Hepatocyte (in vitro differentiated cells): ENCODE results near the gene TRAPPC5. TPM values are rescaled to one million over a fixed set of nuclear protein-coding genes. Genes with fewer than 3 reads are reported as not detected.

Experiments used
- DNase-seq: peaks from one replicate; pipeline ENCODE4 v3.0.0-alpha.2; 2016; ENCODE audit warnings: low spot score
- H2AFZ ChIP-seq: fragments of 200-600 bp; sonication (generic); 2 replicates; pipeline ENCODE4 v1.6.0; 2016; ENCODE audit warnings: antibody characterized with exemption, mild to moderate bottlenecking
- H3K27ac ChIP-seq: fragments of 200-600 bp; sonication (generic); 2 replicates; pipeline ENCODE4 v1.5.1; 2016; ENCODE audit warnings: mild to moderate bottlenecking
- H3K27me3 ChIP-seq: fragments of 200-600 bp; sonication (generic); 2 replicates; pipeline ENCODE4 v1.6.1; 2016
- H3K36me3 ChIP-seq: fragments of 200-600 bp; sonication (generic); replicated peaks from 2 replicates; pipeline ENCODE4 v1.5.1; 2016; ENCODE audit warnings: low read depth; ENCODE audit not compliant: insufficient read depth
- H3K4me1 ChIP-seq: fragments of 200-600 bp; sonication (generic); 2 replicates; pipeline ENCODE4 v1.5.1; 2016; ENCODE audit warnings: mild to moderate bottlenecking, moderate library complexity; ENCODE audit not compliant: insufficient read depth
- H3K4me2 ChIP-seq: fragments of 200-600 bp; sonication (generic); 2 replicates; pipeline ENCODE4 v1.6.0; 2016
- H3K4me3 ChIP-seq: fragments of 200-600 bp; sonication (generic); 2 replicates; pipeline ENCODE4 v1.5.1; 2016; ENCODE audit warnings: mild to moderate bottlenecking
- H3K79me2 ChIP-seq: fragments of 200-600 bp; sonication (generic); 2 replicates; pipeline ENCODE4 v1.6.0; 2017; ENCODE audit warnings: mild to moderate bottlenecking
- H3K9me2 ChIP-seq: fragments of 200-600 bp; sonication (generic); replicated peaks from 2 replicates; pipeline ENCODE4 v1.6.0; 2017; ENCODE audit warnings: mild to moderate bottlenecking; ENCODE audit not compliant: insufficient read depth
- H3K9me3 ChIP-seq: fragments of 200-600 bp; sonication (generic); 2 replicates; pipeline ENCODE4 v1.5.1; 2016; ENCODE audit warnings: low read depth, mild to moderate bottlenecking
- H4K20me1 ChIP-seq: fragments of 200-600 bp; sonication (generic); 2 replicates; pipeline ENCODE4 v1.6.0; 2016; ENCODE audit warnings: mild to moderate bottlenecking; ENCODE audit not compliant: insufficient read depth, poor library complexity, severe bottlenecking
- EZH2 ChIP-seq: fragments of 200-600 bp; sonication (generic); IDR thresholded peaks from 2 replicates; pipeline ENCODE4 v1.6.1; 2016; ENCODE audit warnings: antibody characterized with exemption, mild to moderate bottlenecking, borderline replicate concordance
- EZH2phosphoT487 ChIP-seq: fragments of 200-600 bp; sonication (generic); IDR thresholded peaks from one replicate; pipeline ENCODE4 v1.6.1; 2018; ENCODE audit warnings: antibody characterized with exemption, mild to moderate bottlenecking, low read depth, moderate library complexity; ENCODE audit not compliant: unreplicated experiment, severe bottlenecking
- WGBS: methylation state at CpG from one replicate; pipeline ENCODE4 v1.1.6; 2016; ENCODE audit warnings: low lambda C conversion rate; ENCODE audit errors: missing lambda C conversion rate; 5-methylcytosine and 5-hydroxymethylcytosine counted together
- polyA plus RNA-seq: library from polyadenylated mRNA; unstranded; fragments of >200 nt; fragmentation: Nextera tagmentation; extraction: Ambion mirVana; gene quantifications from 2 replicates; pipeline ENCODE4 v1.2.1, GENCODE V29; 2016
- total RNA-seq: library from RNA; depleted of rRNA; stranded (reverse); fragments of >200 nt; gene quantifications from 2 replicates; pipeline ENCODE4 v1.2.3, GENCODE V29; 2014
- TF ChIP-seq, protein P1 (sequence below): fragments of 200-600 bp; sonication (generic); IDR thresholded peaks from 2 replicates; pipeline ENCODE4 v1.5.1; 2016; ENCODE audit warnings: antibody characterized with exemption, mild to moderate bottlenecking; ENCODE audit not compliant: poor library complexity

TRAPPC5 gene
- total and polyA plus RNA-seq, 2 experiments from 2014 or later, result 80.4 to 175 TPM

DNA sequence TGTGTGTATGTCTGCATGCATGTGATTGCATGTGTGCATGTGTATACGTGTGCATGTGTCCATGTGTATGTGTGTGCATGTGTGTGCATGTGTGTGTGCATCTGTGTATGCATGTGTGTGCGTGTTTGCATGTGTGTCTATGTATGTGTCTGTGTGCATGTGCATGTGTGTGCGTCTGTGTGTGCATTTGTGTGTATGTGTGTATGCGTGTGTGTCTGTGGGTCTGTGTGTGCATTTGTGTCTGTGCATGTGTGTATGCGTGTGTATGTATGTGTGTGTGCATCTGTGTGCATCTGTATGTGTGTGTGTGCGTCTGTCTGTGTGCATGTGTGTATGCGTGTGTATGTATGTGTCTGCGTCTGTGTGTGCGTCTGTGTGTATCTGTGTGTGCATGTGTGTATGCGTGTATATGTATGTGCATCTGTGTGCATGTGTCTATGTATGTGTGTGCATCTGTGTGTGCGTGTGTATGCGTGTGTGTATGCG, 40.7 kb upstream of the TRAPPC5 start:
- DNase-seq, result no peak
- no peaks in the 10 kb centered on the region for H3K9me3 ChIP-seq
- H3K27me3 ChIP-seq, result no peaks in the 10 kb centered on the region
- H3K4me1 ChIP-seq, result peaks cover 4% of the 10 kb centered on the region
- TF ChIP-seq EZH2 (no peak), EZH2phosphoT487 (no peak)
- TF ChIP-seq, protein P1, sequence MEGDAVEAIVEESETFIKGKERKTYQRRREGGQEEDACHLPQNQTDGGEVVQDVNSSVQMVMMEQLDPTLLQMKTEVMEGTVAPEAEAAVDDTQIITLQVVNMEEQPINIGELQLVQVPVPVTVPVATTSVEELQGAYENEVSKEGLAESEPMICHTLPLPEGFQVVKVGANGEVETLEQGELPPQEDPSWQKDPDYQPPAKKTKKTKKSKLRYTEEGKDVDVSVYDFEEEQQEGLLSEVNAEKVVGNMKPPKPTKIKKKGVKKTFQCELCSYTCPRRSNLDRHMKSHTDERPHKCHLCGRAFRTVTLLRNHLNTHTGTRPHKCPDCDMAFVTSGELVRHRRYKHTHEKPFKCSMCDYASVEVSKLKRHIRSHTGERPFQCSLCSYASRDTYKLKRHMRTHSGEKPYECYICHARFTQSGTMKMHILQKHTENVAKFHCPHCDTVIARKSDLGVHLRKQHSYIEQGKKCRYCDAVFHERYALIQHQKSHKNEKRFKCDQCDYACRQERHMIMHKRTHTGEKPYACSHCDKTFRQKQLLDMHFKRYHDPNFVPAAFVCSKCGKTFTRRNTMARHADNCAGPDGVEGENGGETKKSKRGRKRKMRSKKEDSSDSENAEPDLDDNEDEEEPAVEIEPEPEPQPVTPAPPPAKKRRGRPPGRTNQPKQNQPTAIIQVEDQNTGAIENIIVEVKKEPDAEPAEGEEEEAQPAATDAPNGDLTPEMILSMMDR, result no peak
- H3K36me3 ChIP-seq, result no peaks in the 10 kb centered on the region
- H4K20me1 ChIP-seq, result no peaks in the 10 kb centered on the region
- no peak overlapping the region for H3K4me3 ChIP-seq
- 97% methylated on average over 13 of the region's 13 CpGs for WGBS
- H2AFZ ChIP-seq, result no peak overlapping the region
- H3K9me2 ChIP-seq, result no peaks in the 10 kb centered on the region
- H3K4me2 ChIP-seq, result no peak overlapping the region
- no peak overlapping the region for H3K27ac ChIP-seq
- H3K79me2 ChIP-seq, result peaks cover 15% of the 10 kb centered on the region

DNA sequence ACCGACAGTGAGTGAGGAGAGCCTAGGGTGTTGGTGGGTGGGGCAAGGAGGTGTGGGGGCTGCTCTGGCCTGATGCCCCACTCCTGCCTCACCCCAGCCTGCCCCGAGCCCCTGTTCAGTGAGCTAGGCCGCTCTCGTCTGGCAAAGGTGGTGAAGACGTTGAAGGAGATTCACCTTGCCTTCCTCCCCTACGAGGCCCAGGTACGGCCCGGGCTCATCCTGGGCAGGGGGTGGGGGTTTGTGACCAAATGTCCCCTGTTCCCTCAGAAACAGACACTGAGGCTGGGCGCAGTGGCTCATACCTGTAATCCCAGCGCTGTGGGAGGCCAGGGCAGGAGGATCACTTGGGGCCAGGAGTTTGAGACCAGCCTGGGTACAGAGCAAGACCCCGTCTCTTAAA, 39.8 kb upstream of the TRAPPC5 start:
- no peak for TF ChIP-seq EZH2
- TF ChIP-seq, protein P1, result no peak
- no peak for TF ChIP-seq EZH2phosphoT487
- Histone ChIP-seq H3K9me2 (no peaks in the 10 kb centered on the region), H3K9me3 (no peaks in the 10 kb centered on the region), H3K79me2 (peaks cover 15% of the 10 kb centered on the region), H3K4me2 (no peak overlapping the region), H3K27me3 (no peaks in the 10 kb centered on the region), H3K27ac (no peak overlapping the region), H3K4me1 (peaks cover 4% of the 10 kb centered on the region), H3K36me3 (no peaks in the 10 kb centered on the region), H2AFZ (no peak overlapping the region), H3K4me3 (no peak overlapping the region), H4K20me1 (no peaks in the 10 kb centered on the region)
- no peak for DNase-seq
- WGBS, result 94% methylated on average over 11 of the region's 11 CpGs

DNA sequence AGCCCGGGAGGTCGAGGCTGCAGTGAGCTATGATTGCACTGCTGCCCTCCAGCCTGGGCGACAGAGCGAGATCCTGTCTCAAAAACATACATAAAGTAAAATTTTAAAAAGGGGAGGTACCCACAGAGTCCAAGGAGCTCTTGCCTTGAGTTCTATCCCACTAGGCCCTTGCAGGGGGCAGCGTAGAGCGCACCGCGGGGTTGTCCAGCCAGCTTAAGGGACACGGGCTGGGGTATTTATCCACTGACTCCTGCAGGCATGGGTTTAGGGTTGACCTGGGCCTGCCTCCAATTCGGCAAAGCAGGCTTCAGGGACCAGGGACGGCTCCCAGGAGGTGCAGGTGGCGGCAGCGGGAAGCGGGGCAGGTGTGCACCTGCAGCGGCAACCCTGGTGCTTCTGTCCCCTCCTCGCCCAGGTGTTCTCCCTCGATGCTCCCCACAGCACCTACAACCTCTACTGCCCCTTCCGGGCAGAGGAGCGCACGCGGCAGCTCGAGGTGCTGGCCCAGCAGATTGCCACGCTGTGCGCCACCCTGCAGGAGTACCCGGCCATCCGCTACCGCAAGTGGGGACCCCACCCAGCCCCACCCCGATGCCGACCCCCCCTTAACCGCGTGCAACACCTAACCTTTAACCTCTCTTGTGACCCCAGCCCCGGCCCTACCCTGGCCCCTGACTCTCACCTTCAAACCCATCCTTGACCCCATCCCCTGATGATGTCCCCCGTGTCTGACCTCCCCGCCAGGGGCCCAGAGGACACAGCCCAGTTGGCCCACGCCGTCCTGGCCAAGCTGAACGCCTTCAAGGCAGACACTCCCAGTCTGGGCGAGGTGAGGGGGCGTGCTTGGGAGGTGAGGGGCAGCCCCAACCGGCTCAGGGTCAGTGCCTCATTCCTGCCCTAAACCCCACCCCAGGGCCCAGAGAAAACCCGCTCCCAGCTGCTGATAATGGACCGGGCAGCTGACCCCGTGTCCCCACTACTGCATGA, 39.0 kb upstream of the TRAPPC5 start:
- H3K79me2 ChIP-seq, result peaks cover 13% of the 10 kb centered on the region
- H3K27ac ChIP-seq, result no peak overlapping the region
- no peaks in the 10 kb centered on the region for H3K27me3 ChIP-seq
- 91% methylated on average over 43 of the region's 43 CpGs for WGBS
- peaks cover 2% of the 10 kb centered on the region for H3K4me1 ChIP-seq
- H3K4me3 ChIP-seq, result no peak overlapping the region
- no peaks in the 10 kb centered on the region for H3K9me3 ChIP-seq
- no peak overlapping the region for H2AFZ ChIP-seq
- no peak for DNase-seq
- H3K4me2 ChIP-seq, result no peak overlapping the region
- no peaks in the 10 kb centered on the region for H4K20me1 ChIP-seq
- H3K36me3 ChIP-seq, result no peaks in the 10 kb centered on the region
- TF ChIP-seq EZH2 (no peak), EZH2phosphoT487 (no peak)
- TF ChIP-seq, protein P1, result no peak
- no peaks in the 10 kb centered on the region for H3K9me2 ChIP-seq
